Breast epithelium (tissue), 4 donors: Measurements from ENCODE around the gene PHIP. TPM values are rescaled to one million over a fixed set of nuclear protein-coding genes. Genes with fewer than 3 reads are reported as not detected.

Experiments
- DNase-seq, 2 donors: peaks; one replicate each; pipeline ENCODE4 v3.0.0-alpha.2; 2019; ENCODE audit warnings: low spot score in 2 of 2
- H3K27ac ChIP-seq, 2 donors: fragments of 200-600 bp; sonication (generic) in 1 of 2; one replicate each; pipeline ENCODE4 v1.5.1; 2016 to 2019; ENCODE audit warnings: mild to moderate bottlenecking in 1 of 2
- H3K27me3 ChIP-seq, 2 donors: fragments of 200-600 bp; sonication (generic) in 1 of 2; one replicate each; pipeline versions ENCODE4 v1.5.1 to v1.6.0; 2017 to 2019; ENCODE audit warnings: control low read depth in 1 of 2, mild to moderate bottlenecking in 1 of 2
- H3K36me3 ChIP-seq: fragments of 200-600 bp; one replicate; pipeline ENCODE4 v1.5.1; 2019
- H3K4me1 ChIP-seq, 2 donors: fragments of 200-600 bp; sonication (generic); one replicate each; pipeline ENCODE4 v1.5.1; 2016 to 2019; ENCODE audit warnings: control low read depth in 1 of 2
- H3K4me3 ChIP-seq, 3 donors: fragments of 200-600 bp; sonication (generic); 1 replicate in 2 of 3; 2 replicates in 1 of 3; pipeline ENCODE4 v1.5.1; 2016 to 2019; ENCODE audit warnings: mild to moderate bottlenecking in 3 of 3, moderate library complexity in 2 of 3
- H3K9me3 ChIP-seq, 2 donors: fragments of 200-600 bp; sonication (generic) in 1 of 2; one replicate each; pipeline ENCODE4 v1.5.1; 2016 to 2019; ENCODE audit warnings: control low read depth in 1 of 2
- CTCF ChIP-seq, 3 donors: fragments of 450-650 bp; IDR thresholded peaks; one replicate each; pipeline ENCODE4 v1.5.1; 2016 to 2017; ENCODE audit warnings: antibody characterized with exemption in 3 of 3, mild to moderate bottlenecking in 3 of 3, moderate library complexity in 3 of 3
- POLR2A ChIP-seq: fragments of 450-650 bp; IDR thresholded peaks from one replicate; pipeline ENCODE4 v1.6.1; 2016; ENCODE audit warnings: antibody characterized with exemption, mild to moderate bottlenecking, moderate library complexity
- POLR2AphosphoS5 ChIP-seq, 3 donors: sonication (generic); formaldehyde crosslinking; IDR thresholded peaks; one replicate each; pipeline ENCODE4 v1.6.1; 2017; ENCODE audit warnings: antibody characterized with exemption in 3 of 3
- intact Hi-C: fragments of 100-400 bp; cut with DNase I; formaldehyde crosslinking; loops from one replicate; pipeline ENCODE4 v1.15.1; 2023; ENCODE audit warnings: low total_unique reads
- total RNA-seq, 3 donors: library from RNA; depleted of rRNA; stranded (reverse); fragments of >200 nt; gene quantifications; one replicate each; pipeline ENCODE4 v1.1.0, GENCODE V29; 2016

The PHIP gene
- total RNA-seq, 3 donors from 2014 or later = 31.7 to 73.6 (median 44.9) TPM

- intact Hi-C loops = loop anchor here (5.0 kb wide), 1 partner anchor 581 kb away; no protein-coding TSS in a partner anchor
- H3K27me3 ChIP-seq = no peaks in the 10 kb centered on the region
- H3K4me1 ChIP-seq = no peaks in the 10 kb centered on the region
- peaks cover 5% of the 10 kb centered on the region for H3K36me3 ChIP-seq
- no peak for DNase-seq
- H3K4me3 ChIP-seq = no peak overlapping the region
- no peaks in the 10 kb centered on the region for H3K9me3 ChIP-seq
- H3K27ac ChIP-seq = no peak overlapping the region
- TF ChIP-seq CTCF (IDR thresholded peaks at IDR 0.05) (no peak), POLR2AphosphoS5 (IDR thresholded peaks at IDR 0.05) (no peak), POLR2A (no peak)
Observed at GRCh38 chr6:79045966-79046365, 32.1 kb downstream of the PHIP start.

GRCh38 chr6:79042799-79043126 lies 35.3 kb downstream of the PHIP start:
- Histone ChIP-seq H3K4me3 (no peak overlapping the region), H3K27me3 (no peaks in the 10 kb centered on the region), H3K27ac (no peak overlapping the region), H3K36me3 (peaks cover 7% of the 10 kb centered on the region), H3K4me1 (no peaks in the 10 kb centered on the region), H3K9me3 (no peaks in the 10 kb centered on the region)
- DNase-seq = no peak
- no peak for TF ChIP-seq CTCF (IDR thresholded peaks at IDR 0.05)
- no peak for TF ChIP-seq POLR2AphosphoS5 (IDR thresholded peaks at IDR 0.05)
- TF ChIP-seq POLR2A = no peak
- intact Hi-C loops = no loop called here

GRCh38 chr6:79042088-79042798 lies 35.8 kb downstream of the PHIP start:
- Histone ChIP-seq H3K4me1 (no peaks in the 10 kb centered on the region), H3K4me3 (no peak overlapping the region), H3K27me3 (no peaks in the 10 kb centered on the region), H3K27ac (no peak overlapping the region), H3K36me3 (peaks cover 9% of the 10 kb centered on the region), H3K9me3 (no peaks in the 10 kb centered on the region)
- no peak for DNase-seq
- intact Hi-C loops = no loop called here
- TF ChIP-seq POLR2A (no peak), POLR2AphosphoS5 (IDR thresholded peaks at IDR 0.05) (no peak), CTCF (IDR thresholded peaks at IDR 0.05) (no peak)

- Histone ChIP-seq H3K4me1 (no peaks in the 10 kb centered on the region), H3K27me3 (no peaks in the 10 kb centered on the region), H3K4me3 (no peak overlapping the region), H3K9me3 (no peaks in the 10 kb centered on the region), H3K36me3 (peaks cover 9% of the 10 kb centered on the region), H3K27ac (no peak overlapping the region)
- no peak for DNase-seq
- TF ChIP-seq POLR2A = no peak
- TF ChIP-seq CTCF (IDR thresholded peaks at IDR 0.05) = no peak
- no peak for TF ChIP-seq POLR2AphosphoS5 (IDR thresholded peaks at IDR 0.05)
- intact Hi-C loops = no loop called here
Observed at GRCh38 chr6:79040083-79040482, 38.0 kb downstream of the PHIP start.

GRCh38 chr6:79038061-79038460 lies 40.0 kb downstream of the PHIP start:
- Histone ChIP-seq H3K27me3 (no peaks in the 10 kb centered on the region), H3K9me3 (no peaks in the 10 kb centered on the region), H3K4me3 (no peak overlapping the region), H3K27ac (no peak overlapping the region), H3K36me3 (peaks cover 9% of the 10 kb centered on the region), H3K4me1 (no peaks in the 10 kb centered on the region)
- TF ChIP-seq CTCF (IDR thresholded peaks at IDR 0.05) (no peak), POLR2AphosphoS5 (IDR thresholded peaks at IDR 0.05) (no peak), POLR2A (no peak)
- intact Hi-C loops = no loop called here
- DNase-seq = no peak
